BE2C (cell line): ENCODE results near the gene EMC6.

ENCODE experiments used
- DNase-seq: peaks from one replicate; pipeline ENCODE4 v3.0.0-alpha.2; 2020
- H3K27me3 ChIP-seq: fragments of 250-450 bp; sonication (Bioruptor Pico); 2 replicates; pipeline ENCODE4 v1.5.1; 2020; ENCODE audit warnings: mild to moderate bottlenecking
- H3K36me3 ChIP-seq: fragments of 250-450 bp; sonication (Bioruptor Pico); 2 replicates; pipeline ENCODE4 v1.5.1; 2020; ENCODE audit warnings: mild to moderate bottlenecking
- H3K4me1 ChIP-seq: fragments of 250-450 bp; sonication (Bioruptor Pico); 2 replicates; pipeline ENCODE4 v1.5.1; 2020
- H3K4me3 ChIP-seq: 2 replicates; pipeline ENCODE4 v1.5.1; 2011; ENCODE audit warnings: low read depth, low read length
- H3K9me3 ChIP-seq: fragments of 250-450 bp; sonication (Bioruptor Pico); 2 replicates; pipeline ENCODE4 v1.5.1; 2020
- CTCF ChIP-seq: IDR thresholded peaks from 2 replicates; pipeline ENCODE4 v1.5.1; 2012; ENCODE audit warnings: mild to moderate bottlenecking, low read depth, low read length

EMC6 gene

GRCh38 chr17:3639981-3640596, 28.5 kb upstream of the EMC6 start:
- no peaks in the 10 kb centered on the region for H3K4me1 ChIP-seq

DNA sequence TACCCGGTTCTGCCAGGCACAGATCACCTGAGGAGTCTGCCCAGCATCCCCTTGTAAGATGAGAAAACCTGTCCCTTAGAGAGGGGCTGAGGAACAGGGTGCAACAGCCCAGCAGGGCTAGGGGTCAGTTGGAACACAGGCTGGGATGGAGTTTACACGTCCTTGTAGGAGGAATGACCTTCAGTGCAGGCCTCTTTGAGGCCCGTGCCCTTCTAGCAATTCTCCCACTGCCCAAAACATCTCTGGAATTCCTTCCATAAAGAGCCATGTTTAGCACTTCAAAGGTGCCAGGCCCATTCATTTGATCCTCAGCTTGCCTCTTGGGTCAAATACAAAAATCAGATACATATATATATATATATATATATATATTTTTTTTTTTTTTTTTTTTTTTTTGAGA, 27.6 kb upstream of the EMC6 start:
- no peaks in the 10 kb centered on the region for H3K9me3 ChIP-seq
- no peak for DNase-seq
- H3K27me3 ChIP-seq = no peaks in the 10 kb centered on the region
- H3K4me3 ChIP-seq = no peak overlapping the region
- TF ChIP-seq CTCF = no peak
- no peaks in the 10 kb centered on the region for H3K36me3 ChIP-seq
- H3K4me1 ChIP-seq = no peaks in the 10 kb centered on the region

More at GRCh38 chr17:3639981-3640596, 28.5 kb upstream of the EMC6 start:
- H3K36me3 ChIP-seq = no peaks in the 10 kb centered on the region
- TF ChIP-seq CTCF = no peak
- no peak for DNase-seq
- no peak overlapping the region for H3K4me3 ChIP-seq
- H3K9me3 ChIP-seq = no peaks in the 10 kb centered on the region
- no peaks in the 10 kb centered on the region for H3K27me3 ChIP-seq

DNA sequence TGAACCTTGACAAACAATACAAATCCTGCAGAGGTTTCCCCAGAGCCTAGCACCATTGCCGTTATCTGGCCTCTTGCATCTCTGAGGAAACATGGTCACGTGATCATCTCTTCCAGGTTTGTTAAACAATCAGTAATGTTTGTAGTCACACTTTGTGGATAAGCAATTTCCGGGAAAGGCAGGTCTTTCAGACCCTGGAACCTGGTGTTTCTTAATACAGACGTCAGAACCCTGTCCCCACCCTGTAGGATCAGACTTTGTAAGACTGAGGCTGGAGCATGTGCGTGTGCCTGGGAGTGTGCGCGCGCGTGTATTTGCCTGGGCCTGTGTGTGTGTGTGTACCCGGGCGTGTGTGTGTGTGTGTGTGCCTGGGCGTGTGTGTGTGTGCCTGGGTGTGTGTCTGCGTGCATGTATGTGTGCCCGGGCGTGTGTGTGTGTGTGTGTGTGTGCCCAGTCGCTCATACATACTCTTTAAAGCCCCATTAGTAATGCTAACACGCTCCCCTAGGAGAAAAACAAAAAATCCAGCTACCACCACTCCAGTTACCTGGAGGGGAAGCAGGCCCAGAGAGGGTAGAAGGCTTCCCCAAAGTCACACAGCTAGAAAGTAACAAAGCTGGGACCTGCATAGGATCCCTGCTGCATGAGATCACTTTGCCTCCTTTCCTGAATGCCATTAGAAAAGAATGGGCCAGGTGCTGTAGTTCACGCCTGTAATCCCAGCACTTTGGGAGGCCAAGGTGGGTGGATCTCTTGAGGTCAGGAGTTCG, 26.7 kb upstream of the EMC6 start:
- Histone ChIP-seq H3K4me3 (no peak overlapping the region), H3K9me3 (no peaks in the 10 kb centered on the region), H3K4me1 (no peaks in the 10 kb centered on the region), H3K36me3 (no peaks in the 10 kb centered on the region), H3K27me3 (no peaks in the 10 kb centered on the region)
- no peak for TF ChIP-seq CTCF
- no peak for DNase-seq

- TF ChIP-seq CTCF = no peak
- no peaks in the 10 kb centered on the region for H3K9me3 ChIP-seq
- H3K4me1 ChIP-seq = no peaks in the 10 kb centered on the region
- no peak for DNase-seq
- H3K36me3 ChIP-seq = no peaks in the 10 kb centered on the region
- no peaks in the 10 kb centered on the region for H3K27me3 ChIP-seq
- H3K4me3 ChIP-seq = no peak overlapping the region
Measured at GRCh38 chr17:3643889-3644349, 24.7 kb upstream of the EMC6 start.

- Histone ChIP-seq H3K4me1 (no peaks in the 10 kb centered on the region), H3K36me3 (no peaks in the 10 kb centered on the region)
- TF ChIP-seq CTCF = no peak
Measured at GRCh38 chr17:3645310-3645709, 23.3 kb upstream of the EMC6 start.

GRCh38 chr17:3647251-3647650, 21.4 kb upstream of the EMC6 start:
- no peak for TF ChIP-seq CTCF
- Histone ChIP-seq H3K27me3 (no peaks in the 10 kb centered on the region), H3K4me3 (no peak overlapping the region), H3K4me1 (no peaks in the 10 kb centered on the region), H3K36me3 (no peaks in the 10 kb centered on the region), H3K9me3 (no peaks in the 10 kb centered on the region)
- DNase-seq = no peak

More at GRCh38 chr17:3645310-3645709, 23.3 kb upstream of the EMC6 start:
- DNase-seq = no peak
- Histone ChIP-seq H3K9me3 (no peaks in the 10 kb centered on the region), H3K27me3 (no peaks in the 10 kb centered on the region), H3K4me3 (no peak overlapping the region)
